ENCODE measurements around the gene UCP1.
"Not testable (repeated sequence)": the region's sequence is repeated elsewhere in the genome, so short reads cannot be mapped to it uniquely, and the experiment has no call there.

The UCP1 gene

DNA sequence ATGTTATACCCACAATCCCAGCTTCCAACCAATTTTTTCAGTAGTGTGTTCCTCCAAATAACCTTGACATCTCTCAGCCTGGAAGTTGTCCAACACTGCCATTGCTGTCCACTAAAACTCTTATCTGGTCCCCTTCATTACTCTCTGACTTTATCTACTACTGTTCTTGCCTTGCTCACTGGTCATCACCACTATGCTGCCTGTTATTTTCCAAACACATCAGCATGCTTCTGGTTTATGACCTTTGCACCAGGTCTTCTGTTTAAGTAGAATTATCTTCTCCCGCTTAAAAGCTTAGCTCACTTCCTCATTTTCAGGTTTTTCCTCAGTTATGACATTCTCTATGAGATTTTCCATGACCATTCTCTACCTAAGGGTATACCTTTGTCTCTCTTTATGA is 39.3 kb downstream of the UCP1 start:
- DNase-seq = no peak

DNA sequence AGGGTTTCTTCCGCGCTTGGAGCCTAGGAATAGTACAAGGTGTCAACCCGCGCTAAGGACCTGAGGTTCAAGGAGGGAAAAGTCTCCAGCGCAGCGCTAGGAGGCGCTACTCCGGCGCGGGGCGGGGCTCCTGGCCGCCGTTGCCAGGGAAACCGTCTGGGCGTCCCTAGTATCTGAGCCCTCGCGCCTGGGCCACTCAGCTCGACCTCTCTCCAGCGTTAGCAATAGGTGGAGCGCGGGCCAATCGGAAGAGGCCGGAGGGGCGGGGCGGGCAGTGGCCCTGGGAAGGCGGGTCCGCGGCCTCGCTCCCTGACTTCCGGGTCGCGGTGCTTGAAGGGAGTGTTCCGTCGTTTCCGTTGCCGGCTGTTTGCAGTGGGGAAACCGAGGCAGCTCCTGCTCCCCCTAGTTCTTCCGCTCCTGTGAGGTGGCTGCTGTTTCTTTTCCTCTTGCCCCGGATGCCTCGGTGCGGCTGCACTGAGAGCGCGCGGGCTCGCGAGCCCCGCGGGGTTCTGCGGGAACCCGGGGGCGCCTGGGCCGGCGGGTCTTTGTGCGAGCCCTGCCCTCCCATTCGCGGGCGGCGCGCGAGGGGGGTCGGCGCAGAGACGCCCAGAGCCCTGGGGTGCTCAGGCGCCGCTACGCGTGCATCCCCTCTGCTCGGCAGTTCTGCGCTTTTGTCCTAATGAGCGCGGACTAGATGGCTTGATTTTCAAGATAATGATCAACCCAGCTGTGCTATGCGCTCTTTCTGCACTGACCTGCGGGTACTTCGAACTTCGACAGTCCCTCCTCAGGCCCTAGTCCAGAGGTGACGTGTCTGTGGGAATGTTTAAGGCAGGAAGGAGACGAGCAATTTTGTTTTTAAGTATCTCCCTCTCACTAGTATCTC is 44.7 kb downstream of the UCP1 start, which contains the start of gene ELMOD2:
TSS of gene ELMOD2 (plus strand) at position 312 of the 886 bp plus-strand sequence. CDS start 1,261 bp downstream, outside the sequence.
- DNase-seq = peak; percentile 78 to 91

DNA sequence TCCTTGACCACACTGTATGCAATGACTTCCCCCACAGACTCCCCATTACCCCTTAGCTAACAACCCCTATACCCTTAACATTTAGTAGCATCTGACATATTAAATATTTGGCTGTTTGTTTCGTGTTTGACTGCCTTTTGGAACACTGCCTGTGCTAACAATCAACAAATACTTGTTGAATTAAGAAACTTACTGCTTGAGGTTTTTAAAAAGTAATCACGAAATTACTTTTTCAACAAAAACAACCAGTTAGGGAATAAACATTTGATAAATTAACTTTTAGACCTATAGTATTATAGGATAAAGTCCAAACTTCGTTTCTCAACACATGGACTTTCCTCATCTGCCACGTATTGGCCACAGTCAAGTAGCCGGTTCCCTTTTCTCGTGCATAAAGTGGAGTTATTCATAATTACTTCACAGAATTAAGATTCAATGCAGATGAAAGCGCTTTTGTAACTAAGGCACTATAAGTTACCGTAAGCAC is 45.3 kb downstream of the UCP1 start:
- DNase-seq = no peak

DNA sequence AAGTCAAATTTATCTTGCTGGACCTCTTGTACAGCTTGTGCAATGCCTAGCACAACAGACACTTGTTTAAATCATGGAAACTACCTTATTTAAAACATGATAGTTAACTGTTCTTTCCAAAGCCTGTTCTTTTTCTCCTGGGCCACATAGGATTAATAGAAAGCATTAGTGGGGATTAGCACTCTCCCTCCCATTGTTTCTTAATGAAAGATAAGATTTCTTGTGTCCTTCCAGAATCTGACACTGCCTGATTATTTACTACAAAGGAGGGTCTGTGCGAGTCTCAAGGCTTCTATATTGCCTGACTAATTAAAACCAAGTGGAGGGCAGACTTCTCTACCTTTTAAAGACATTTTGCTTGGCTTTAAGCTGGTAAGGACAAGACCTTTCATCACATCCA is 53.3 kb downstream of the UCP1 start:
- DNase-seq = no peak

DNA sequence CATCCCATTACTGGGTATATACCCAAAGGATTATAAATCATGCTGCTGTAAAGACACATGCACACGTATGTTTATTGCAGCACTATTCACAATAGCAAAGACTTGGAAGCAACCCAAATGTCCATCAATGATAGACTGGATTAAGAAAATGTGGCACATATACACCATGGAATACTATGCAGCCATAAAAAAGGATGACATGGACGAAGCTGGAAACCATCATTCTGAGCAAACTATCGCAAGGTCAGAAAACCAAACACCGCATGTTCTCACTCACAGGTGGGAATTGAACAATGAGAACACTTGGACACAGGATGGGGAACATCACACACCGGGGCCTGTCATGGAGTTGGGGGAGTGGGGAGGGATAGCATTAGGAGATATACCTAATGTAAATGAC is 55.0 kb downstream of the UCP1 start:
- not testable (repeated sequence) for DNase-seq
